ENCODE results near the gene FDX1. TPM values are rescaled to one million over a fixed set of nuclear protein-coding genes. Genes with fewer than 3 reads are reported as not detected.
A peak's percentile ranks its signal among the peaks of the same experiment; 100 is the strongest.
"Not testable (repeated sequence)": the region's sequence is repeated elsewhere in the genome, so short reads cannot be mapped to it uniquely, and the experiment has no call there.

The FDX1 gene
- total RNA-seq (2014; rRNA removed; shearing (Covaris generic)): 10.9 and 12.3 TPM in 2 replicates

DNA sequence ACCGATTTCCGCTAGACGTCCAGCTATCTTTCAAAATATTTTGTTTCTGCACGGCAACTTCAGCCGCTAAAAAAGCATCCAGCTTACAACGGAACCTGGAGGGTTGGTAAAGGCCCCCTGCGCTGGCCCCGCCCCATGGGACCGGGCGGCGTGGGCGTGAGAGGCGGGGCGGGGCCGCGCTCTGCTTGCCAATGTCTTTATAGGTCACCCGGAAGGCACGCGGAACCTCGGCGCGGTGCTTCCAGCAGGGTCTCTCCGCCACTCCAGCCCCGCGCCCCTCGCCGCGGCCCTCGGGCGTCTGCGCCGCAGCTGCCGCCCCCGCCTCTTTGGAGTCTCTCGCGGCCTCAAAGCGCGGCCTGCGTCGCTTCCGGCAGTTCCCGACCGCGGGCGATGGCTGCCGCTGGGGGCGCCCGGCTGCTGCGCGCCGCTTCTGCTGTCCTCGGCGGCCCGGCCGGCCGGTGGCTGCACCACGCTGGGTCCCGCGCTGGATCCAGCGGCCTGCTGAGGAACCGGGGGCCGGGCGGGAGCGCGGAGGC, at the start of gene FDX1:
FDX1 (plus strand) TSS at position 218 of the 536 bp plus-strand sequence; CDS start at position 391, 173 bp downstream.
- DNase-seq (ENCODE audit: low spot score): peak; percentile 31

DNA sequence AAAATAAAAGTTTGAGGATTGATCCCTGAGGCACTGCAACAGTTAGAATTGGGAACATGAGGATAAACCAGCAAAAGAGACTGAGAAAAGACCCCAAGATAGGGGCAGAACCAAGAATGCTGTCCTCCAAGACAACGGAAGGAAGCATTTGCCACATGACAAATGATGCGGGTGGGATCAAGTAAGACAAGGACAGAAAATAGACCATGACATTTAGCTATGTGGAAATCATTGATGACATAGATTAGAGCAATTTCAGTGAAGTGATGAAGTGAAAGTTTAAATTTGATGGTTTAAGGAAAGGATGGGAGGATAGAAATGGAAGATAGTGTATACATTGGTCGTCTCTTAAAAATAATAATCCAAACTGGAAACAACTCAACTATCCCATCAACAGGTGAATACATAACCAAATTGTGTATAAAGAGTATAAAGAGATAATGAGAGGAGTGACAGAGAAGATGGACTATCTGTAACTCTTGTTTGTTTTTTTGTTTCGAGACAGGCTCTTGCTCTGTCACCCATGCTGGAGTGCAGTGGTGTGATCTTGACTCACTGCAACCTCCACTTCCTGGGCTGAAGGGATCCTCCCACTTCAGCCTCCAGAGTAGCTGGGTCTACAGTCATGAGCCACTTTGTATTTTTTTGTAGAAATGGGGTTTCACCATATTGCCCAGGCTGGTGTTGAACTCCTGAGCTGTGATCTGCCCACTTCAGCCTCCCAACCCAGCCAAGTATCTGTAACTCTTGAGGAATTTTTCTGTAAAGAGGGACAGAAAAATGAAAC, 48.7 kb upstream of the FDX1 start:
- DNase-seq (ENCODE audit: low spot score): no peak

- not testable (repeated sequence) for DNase-seq (ENCODE audit: low spot score)
Observed at GRCh38 chr11:110388231-110388630, 41.5 kb upstream of the FDX1 start.

GRCh38 chr11:110389965-110390364, 39.8 kb upstream of the FDX1 start:
- DNase-seq (ENCODE audit: low spot score): no peak

DNA sequence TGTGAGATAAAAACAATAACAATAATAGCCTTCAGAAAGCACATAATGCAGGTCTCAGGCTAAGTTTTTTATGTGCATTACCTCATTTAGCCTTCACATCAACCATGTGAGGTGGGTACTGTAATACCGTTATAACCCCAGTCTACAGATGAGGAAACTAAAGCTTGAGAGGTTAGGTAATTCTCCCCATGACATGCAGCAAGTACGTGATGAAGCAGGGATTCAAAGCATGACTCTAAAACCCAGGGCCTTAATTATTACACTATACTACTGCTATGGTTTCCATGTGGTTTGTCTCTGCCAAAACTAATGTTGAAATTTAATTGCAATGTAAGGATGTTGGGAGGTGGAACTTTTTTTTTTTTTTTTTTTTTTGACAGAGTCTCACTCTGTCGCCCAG, 37.7 kb upstream of the FDX1 start:
- no peak for DNase-seq (ENCODE audit: low spot score)

GRCh38 chr11:110397668-110398286, 32.0 kb upstream of the FDX1 start:
- not testable (repeated sequence) for DNase-seq (ENCODE audit: low spot score)

GRCh38 chr11:110403585-110403984, 26.2 kb upstream of the FDX1 start:
- DNase-seq (ENCODE audit: low spot score): not testable (repeated sequence)

GRCh38 chr11:110405636-110406035, 24.1 kb upstream of the FDX1 start:
- DNase-seq (ENCODE audit: low spot score): not testable (repeated sequence)

GRCh38 chr11:110407315-110407714, 22.4 kb upstream of the FDX1 start:
- no peak for DNase-seq (ENCODE audit: low spot score)

GRCh38 chr11:110409174-110409573, 20.6 kb upstream of the FDX1 start:
- DNase-seq (ENCODE audit: low spot score): no peak

DNA sequence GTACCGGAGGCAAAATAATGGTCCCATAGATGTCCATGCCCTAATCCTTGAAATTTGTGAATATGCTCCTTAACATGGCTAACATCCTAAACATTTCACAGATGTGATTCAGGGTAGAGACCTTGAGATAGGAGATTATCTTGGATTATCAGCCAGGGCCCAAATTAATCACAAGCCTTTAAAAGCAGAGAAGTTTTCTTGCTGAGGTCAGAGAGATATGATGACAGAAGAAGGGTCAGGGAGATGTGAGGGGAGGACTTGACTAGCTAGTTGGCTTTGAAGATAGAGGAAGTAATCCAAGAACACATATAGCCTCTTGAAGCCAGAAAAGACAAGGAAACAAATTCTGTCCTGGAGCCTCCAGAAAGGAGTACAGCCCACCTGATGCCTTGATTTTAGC, 19.1 kb upstream of the FDX1 start:
- no peak for DNase-seq (ENCODE audit: low spot score)

DNA sequence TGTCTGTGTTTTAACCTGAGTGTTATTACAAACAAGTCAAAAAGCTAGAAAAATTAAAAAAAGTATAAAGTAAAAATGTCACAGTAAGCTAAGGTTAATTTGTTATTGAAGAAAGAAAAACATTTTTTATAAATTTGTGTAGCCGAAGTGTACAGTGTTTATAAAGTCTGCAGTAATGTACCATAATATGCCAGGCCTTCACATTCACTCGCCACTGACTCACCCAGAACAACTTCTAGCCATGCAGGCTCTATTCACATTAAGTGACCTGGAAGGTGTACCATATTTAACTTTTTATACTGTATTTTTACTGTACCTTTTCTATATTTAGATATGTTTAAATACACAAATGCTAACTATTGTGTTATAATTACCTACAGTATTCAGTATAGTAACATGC, 14.7 kb upstream of the FDX1 start:
- no peak for DNase-seq (ENCODE audit: low spot score)

- not testable (repeated sequence) for DNase-seq (ENCODE audit: low spot score)
Observed at GRCh38 chr11:110421658-110422057, 8.1 kb upstream of the FDX1 start.

GRCh38 chr11:110422306-110422905, 7.3 kb upstream of the FDX1 start:
- no peak for DNase-seq (ENCODE audit: low spot score)

- no peak for DNase-seq (ENCODE audit: low spot score)
Observed at GRCh38 chr11:110424775-110425444, 4.8 kb upstream of the FDX1 start.

- peak; percentile 46 for DNase-seq (ENCODE audit: low spot score)
Observed at GRCh38 chr11:110425751-110426545, 3.8 kb upstream of the FDX1 start.

- DNase-seq (ENCODE audit: low spot score): no peak
Observed at GRCh38 chr11:110428040-110428439, 1.7 kb upstream of the FDX1 start.

DNA sequence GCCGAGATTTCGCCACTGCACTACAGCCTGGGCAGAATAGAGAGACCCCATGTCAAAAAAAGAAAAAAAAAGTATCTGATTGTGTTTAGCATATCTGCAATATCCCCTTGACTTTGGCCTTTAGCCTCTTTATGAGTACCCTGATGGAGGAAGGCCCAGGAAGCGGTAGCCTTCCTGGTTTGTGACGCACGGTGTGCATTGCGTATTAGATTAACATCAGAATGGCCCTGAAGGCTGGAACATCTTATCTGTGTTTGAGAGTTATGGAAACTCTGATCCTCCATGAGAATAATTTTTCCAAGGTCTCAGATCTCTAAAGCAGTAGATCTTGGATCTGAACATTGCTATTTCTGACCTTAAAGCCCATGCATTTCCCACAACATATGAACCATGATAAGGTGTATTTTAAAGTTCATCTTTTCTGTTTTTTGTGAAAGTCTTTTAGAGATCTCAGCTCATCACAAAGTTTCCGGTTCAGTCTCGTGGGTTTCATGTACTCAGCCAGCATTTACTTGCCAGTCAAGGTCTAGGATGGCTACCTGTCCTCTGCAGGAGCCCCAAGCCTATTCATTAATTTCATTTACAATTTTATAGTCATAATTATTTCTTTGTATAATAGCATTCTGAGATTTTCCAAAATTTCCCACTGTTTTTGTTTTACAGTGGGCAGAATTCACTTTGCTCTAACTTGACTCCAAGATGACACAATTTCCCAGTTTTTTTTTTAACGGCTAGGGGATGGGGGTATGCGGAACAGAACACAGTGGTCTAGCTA, 605 bp upstream of the FDX1 start:
- no peak for DNase-seq (ENCODE audit: low spot score)

DNA sequence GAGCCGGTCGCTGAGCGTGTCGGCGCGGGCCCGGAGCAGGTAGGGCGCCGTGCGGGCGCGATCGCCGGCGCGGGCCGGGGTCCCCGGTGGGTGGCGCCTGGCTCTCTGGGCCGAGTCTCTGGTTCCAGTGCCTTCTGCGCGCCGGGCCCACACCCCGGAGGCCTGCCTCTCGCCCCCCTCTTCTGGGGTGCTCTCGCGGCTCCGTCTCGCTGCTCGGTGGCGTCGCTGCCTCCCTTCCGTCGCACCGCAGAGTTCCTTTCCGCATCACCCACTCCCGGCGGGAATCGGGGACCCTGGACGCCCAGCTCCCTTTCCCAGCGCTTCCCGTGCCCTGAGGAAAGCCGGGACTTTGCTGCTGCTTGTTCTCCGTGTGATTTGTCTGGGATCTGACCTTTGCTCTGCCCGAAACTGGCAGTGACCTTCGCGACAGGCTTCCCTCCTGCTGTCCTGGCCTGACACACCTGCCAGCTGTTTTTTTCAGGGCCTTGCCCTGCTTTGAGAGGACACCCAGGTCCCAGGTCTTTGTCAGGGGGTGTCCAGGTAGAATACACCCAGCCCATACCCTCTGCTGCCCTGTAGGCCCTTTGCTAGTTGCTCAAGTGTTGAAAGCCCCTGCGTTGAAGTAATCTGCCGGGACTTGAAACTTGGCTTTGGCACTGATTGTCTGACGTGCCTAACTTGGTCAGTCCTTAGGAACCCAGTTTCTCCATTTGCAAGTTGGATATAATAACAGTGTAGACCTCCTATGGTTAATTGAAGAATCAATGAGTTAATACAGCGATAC, 711 bp downstream of the FDX1 start:
- no peak for DNase-seq (ENCODE audit: low spot score)
